GM12874 (cell line): ENCODE data around the gene BORCS6.

Source experiments
- TF ChIP-seq, protein P1 (sequence below): IDR thresholded peaks from 2 replicates; pipeline ENCODE4 v1.5.1; 2011; ENCODE audit warnings: low read depth, mild to moderate bottlenecking, control low read depth, low read length, moderate library complexity; ENCODE audit not compliant: insufficient read depth

Gene BORCS6

DNA sequence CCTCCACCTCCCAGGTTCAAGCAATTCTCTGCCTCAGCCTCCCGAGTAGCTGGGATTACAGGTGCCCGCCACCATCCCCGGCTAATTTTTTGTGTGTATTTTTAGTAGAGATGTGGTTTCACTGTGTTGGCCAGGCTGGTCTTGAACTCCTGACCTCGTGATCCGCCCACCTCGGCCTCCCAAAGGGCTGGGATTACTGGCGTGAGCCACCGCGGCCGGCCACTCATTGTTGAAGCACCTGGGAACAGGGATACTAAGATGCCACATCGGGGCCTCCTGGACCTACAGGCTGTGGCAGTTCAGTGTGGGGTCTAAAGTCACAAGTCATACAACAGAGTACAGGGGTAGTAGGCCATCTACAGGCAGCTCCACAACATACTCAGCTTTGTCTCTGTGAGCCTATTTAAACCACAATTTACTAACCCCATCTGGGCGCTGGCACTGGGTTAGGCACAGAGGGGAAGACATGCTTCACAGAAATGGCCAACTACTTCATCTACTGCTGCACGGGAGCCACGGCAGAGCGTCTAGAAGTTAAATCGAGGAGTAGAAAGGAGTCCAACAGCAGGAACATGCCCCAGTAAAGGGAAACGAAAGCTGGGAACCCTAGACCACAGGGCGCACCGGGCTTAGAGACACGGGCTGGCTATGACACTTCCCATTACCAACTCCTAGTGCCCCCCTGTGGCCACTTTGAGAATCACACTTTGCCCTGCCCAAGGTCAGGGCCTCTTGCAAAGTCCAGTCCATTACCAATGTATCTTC lies 31.5 kb downstream of the BORCS6 start:
- TF ChIP-seq, protein P1, sequence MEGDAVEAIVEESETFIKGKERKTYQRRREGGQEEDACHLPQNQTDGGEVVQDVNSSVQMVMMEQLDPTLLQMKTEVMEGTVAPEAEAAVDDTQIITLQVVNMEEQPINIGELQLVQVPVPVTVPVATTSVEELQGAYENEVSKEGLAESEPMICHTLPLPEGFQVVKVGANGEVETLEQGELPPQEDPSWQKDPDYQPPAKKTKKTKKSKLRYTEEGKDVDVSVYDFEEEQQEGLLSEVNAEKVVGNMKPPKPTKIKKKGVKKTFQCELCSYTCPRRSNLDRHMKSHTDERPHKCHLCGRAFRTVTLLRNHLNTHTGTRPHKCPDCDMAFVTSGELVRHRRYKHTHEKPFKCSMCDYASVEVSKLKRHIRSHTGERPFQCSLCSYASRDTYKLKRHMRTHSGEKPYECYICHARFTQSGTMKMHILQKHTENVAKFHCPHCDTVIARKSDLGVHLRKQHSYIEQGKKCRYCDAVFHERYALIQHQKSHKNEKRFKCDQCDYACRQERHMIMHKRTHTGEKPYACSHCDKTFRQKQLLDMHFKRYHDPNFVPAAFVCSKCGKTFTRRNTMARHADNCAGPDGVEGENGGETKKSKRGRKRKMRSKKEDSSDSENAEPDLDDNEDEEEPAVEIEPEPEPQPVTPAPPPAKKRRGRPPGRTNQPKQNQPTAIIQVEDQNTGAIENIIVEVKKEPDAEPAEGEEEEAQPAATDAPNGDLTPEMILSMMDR, result peak; percentile 87

DNA sequence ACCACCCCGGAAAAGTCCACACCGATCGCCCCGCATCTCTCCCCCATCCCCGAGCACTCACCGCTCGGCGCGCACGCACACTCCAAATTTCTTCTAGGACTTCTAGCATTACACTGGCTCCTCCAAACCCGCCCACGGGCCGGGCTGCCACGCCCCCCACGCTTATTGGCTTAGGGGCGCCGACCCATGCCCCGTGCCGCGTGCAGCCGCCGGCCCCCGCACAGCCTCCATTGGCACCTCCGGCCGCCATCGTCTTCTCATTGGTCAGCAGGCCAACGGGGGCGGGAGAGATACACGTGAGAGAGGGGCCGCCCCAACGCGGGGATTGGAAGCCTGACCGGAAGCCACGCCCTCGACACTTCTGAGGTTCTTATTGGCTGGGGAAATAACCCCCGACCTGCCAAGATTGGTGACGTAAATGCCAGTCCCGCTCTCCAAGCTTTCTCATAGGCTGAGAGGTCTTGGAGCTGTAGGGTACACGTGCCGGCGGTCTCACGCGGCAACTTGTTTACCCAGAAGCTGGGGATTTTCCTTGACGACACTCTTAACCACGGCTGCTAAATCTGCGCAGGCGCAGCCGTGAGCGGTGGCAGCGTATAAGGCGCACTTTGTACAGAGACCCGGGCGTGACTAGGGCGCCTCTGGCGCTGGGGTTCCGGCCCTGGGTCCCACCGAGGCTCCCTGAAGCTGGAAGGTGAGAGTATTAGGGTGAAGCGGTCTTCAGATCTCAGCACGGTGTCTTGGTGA lies 33.6 kb downstream of the BORCS6 start:
- TF ChIP-seq, protein P1, result peak; percentile 24; the same call in 1 of the 2 replicates

DNA sequence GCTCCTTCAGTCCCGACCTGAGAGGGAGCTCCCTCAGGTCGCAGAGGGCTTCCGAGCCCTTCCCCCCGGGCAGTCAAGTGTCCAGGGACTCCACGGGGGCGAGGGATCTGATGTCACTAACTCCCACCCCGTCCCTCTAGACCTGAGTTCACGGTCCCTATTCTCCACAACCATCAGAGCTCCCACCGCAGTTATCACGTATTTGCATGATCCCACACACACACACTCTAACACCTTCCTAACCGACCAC lies 34.1 kb downstream of the BORCS6 start:
- TF ChIP-seq, protein P1, result no peak

DNA sequence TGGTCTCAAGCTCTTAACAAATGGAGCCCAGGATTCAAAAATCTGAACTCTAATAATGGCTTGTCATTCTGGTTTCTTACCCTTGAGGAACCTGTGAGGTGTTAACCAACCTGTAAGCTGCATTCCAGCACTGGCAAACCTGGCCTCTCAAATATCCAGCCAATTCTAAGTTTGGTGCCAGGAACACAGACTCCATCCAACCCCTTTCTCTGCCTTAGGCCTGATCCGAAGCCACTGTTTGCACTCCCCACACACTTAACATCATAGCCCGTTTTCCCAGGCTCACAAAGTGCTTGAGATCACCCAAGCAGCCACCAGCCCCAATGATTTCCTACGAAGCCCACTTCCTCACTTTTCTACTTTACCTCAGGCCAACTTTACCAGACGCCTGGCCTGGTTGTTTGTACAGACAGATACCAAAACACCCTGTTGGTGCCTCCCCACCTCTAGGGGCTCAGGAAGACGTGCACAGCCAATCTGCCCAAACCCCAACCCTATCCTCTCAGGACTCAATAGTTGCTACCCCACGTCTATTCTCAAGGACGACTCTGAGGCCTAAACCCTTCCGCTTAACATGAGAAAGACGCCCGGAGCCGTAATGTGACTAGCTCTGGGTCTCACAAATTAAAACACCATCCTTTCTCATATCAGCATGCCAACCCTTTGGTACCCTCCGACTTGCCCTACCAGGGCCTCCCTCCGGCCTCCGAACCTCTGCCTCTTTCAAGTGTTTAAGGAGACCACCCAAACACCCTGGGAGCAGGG lies 34.6 kb downstream of the BORCS6 start:
- TF ChIP-seq, protein P1, result no peak

DNA sequence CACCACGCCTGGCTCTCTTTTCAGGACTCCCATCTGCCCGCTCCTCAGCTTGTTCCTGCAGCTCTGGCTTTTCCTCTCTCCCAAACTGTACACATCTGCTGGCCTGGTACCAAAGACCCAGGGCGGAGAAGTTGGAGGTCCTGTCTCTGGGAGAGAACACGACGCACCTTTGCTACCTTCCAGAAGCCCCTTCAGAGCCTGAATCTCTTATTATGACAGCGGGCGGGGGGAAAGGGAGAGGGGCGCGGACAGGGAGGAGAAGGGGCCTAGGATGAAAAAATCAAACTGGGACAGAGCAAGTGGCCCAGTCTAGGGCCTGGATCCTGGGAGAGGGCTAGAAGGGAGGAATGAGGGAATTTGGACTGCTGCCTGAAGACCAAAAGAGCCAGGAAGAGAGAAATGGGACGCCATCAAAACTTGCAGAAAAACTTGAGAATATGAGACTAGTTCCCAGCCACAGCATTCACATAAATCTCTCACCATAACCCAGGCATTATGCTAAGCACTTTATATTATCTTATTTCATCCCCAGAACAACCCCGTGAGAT lies 35.3 kb downstream of the BORCS6 start:
- TF ChIP-seq, protein P1, result no peak

DNA sequence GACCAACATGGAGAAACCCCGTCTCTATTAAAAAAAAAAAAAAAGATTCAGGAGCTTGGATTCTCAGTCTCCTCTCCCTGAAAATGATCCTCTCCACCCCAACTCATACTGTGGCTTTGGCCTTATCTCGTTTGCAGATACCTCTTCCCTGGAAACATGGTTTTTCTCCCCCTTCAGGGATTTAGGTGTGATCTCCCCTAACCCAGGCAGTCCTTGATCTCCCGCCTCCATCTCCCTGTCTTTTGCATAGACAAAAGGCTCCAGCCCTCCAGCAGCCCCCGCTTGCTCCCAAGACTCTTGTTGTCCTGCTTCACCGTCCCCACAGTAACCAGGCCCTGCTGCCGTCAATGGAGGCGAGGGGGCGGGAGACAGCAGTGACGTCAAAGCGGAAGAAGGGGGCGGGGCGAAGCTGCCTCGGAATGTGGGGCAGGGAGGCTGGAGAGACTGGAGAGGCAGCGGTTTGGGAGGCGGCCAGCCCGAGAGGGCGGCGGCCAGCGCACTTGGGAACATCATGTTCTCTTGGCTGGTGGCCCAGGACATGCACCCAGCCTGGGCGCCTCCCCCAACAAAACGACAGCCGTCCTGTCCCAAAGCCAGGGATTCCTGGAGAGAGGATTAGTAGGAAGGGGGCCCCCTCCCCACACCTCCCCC lies 35.9 kb downstream of the BORCS6 start:
- TF ChIP-seq, protein P1, result no peak
